ENCODE measurements around the gene SAMD3. TPM values are rescaled to one million over a fixed set of nuclear protein-coding genes. Genes with fewer than 3 reads are reported as not detected.

Gene SAMD3
- total RNA-seq, 1 donor from 2014 or later = not detected

DNA sequence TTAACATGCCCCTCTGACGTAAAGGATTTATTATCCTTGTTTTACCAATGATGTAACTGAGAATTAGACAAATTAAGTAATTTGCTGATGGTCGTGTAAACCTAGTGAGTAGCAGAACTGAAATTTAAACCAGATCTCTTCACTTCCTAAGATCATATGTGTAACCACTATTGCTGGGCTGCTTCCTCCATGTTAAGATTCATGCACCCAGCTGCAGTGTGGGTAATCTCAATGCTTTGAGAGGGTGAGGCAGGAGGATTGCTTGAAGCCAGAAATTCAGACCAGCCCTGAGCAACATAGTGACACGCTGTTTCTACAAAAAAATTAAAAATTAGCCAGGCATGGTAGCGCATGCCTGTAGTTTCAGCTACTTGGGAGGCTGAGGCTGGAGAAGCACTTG lies 106.5 kb downstream of the SAMD3 start:
- DNase-seq (ENCODE audit: low spot score in 2 of 2) = no peak
- TF ChIP-seq, protein P1, sequence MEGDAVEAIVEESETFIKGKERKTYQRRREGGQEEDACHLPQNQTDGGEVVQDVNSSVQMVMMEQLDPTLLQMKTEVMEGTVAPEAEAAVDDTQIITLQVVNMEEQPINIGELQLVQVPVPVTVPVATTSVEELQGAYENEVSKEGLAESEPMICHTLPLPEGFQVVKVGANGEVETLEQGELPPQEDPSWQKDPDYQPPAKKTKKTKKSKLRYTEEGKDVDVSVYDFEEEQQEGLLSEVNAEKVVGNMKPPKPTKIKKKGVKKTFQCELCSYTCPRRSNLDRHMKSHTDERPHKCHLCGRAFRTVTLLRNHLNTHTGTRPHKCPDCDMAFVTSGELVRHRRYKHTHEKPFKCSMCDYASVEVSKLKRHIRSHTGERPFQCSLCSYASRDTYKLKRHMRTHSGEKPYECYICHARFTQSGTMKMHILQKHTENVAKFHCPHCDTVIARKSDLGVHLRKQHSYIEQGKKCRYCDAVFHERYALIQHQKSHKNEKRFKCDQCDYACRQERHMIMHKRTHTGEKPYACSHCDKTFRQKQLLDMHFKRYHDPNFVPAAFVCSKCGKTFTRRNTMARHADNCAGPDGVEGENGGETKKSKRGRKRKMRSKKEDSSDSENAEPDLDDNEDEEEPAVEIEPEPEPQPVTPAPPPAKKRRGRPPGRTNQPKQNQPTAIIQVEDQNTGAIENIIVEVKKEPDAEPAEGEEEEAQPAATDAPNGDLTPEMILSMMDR (IDR thresholded peaks at IDR 0.05) = no peak
- no peak overlapping the region for H3K27ac ChIP-seq

DNA sequence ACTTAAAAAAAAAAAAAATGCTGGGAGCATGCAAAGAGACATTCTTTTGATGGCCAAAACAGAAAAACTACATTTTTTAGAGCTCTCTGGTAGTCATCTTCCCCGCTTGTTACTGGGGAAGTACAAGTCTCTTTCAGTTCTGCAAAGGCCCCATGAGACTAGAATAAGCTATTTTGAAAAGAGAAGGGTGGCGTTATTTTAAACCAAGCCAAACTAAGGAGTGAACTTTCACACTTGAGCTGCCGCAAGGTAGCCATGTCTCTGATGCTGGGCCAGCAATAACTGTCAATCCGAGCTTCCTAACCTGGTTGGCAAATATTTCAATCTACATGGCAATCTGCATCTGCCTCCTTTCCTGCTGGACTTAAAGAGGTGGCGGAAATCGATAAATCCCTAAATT lies 107.7 kb downstream of the SAMD3 start:
- TF ChIP-seq, protein P1 (IDR thresholded peaks at IDR 0.05) = no peak
- DNase-seq (ENCODE audit: low spot score in 2 of 2) = no peak
- Histone ChIP-seq H3K27ac (no peak overlapping the region), H3K4me3 (no peak overlapping the region), H3K9me3 (no peaks in the 10 kb centered on the region), H3K27me3 (no peaks in the 10 kb centered on the region), H3K36me3 (no peaks in the 10 kb centered on the region), H3K4me1 (no peaks in the 10 kb centered on the region)
- intact Hi-C loops (cut with DNase I) = no loop called here

More for the DNA sequence above, 106.5 kb downstream of the SAMD3 start:
- no peaks in the 10 kb centered on the region for H3K9me3 ChIP-seq
- no peaks in the 10 kb centered on the region for H3K4me1 ChIP-seq
- no peak overlapping the region for H3K4me3 ChIP-seq
- H3K27me3 ChIP-seq = no peaks in the 10 kb centered on the region
- peaks cover 0 to 4% of the 10 kb centered on the region in 2 donors for H3K36me3 ChIP-seq
- intact Hi-C loops (cut with DNase I) = no loop called here

DNA sequence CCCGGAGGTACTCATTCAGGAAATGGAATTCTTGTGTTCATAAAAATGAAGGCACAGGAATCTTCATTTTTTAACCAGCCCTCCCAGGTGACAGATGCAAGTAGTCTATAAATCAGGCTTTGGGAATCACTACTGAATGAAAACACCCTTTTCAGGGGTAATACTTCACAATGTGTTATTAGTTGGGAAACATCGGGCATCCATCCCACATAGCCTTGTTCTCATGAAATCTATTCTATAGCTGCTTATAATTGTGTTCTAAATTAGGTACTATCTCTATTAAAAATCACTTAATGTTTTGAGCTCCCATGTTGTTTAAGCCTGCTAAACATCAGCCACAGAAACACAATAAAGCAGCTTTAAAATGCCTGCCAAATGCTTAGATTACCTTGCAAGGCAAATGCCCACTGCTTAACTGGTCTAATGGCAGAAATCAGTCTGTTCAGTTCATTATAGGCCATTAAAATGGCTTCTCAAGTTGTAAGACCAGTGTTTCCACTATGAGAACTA lies 109.5 kb downstream of the SAMD3 start:
- no peaks in the 10 kb centered on the region for H3K4me1 ChIP-seq
- intact Hi-C loops (cut with DNase I) = no loop called here
- TF ChIP-seq, protein P1 (IDR thresholded peaks at IDR 0.05) = no peak
- H3K4me3 ChIP-seq = no peak overlapping the region
- DNase-seq (ENCODE audit: low spot score in 2 of 2) = no peak
- no peaks in the 10 kb centered on the region for H3K9me3 ChIP-seq
- no peaks in the 10 kb centered on the region for H3K36me3 ChIP-seq
- no peak overlapping the region for H3K27ac ChIP-seq
- H3K27me3 ChIP-seq = no peaks in the 10 kb centered on the region

DNA sequence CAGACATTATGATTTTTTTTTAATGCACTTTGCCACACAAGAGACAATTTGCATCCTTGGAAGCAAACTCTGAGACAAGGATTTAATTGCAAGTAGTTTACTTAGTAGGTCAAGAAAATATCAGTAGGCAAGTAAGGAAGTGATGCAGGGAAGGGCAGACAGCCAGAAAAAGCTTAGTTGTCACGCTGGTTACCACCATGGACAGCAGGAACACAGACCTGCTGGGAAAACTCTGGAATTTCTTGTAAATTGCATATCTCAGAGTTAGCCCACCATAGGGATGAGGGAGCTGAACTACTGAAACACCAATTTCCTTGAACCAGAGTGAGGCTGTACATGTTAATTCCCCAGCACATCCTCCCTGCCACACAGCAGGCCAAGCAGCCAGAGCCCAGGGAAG lies 111.7 kb downstream of the SAMD3 start:
- DNase-seq (ENCODE audit: low spot score in 2 of 2) = no peak
- H3K9me3 ChIP-seq = no peaks in the 10 kb centered on the region
- H3K27ac ChIP-seq = no peak overlapping the region
- H3K4me1 ChIP-seq = no peaks in the 10 kb centered on the region
- intact Hi-C loops (cut with DNase I) = no loop called here
- TF ChIP-seq, protein P1 (IDR thresholded peaks at IDR 0.05) = no peak
- no peaks in the 10 kb centered on the region for H3K27me3 ChIP-seq
- H3K36me3 ChIP-seq = no peaks in the 10 kb centered on the region
- no peak overlapping the region for H3K4me3 ChIP-seq

DNA sequence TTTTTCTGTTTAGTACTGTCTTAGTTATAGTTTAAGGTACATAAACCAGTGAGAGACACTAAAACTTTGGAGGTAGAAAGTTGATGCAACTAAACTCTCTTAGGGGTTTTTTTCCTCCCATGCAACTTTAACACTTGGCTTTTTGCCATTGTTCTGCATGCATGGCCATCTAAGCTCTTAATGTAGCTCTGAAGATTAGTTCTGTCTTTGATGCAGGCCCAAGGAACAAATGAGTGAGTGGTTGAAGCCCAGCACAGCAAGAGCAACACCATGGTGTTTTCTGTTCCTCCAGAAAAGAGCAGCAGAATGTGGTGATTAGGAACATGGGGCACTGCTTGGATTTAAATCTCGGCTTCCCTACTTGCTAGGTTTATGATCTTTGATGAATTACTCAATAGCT lies 115.0 kb downstream of the SAMD3 start:
- Histone ChIP-seq H3K4me3 (no peak overlapping the region), H3K36me3 (no peaks in the 10 kb centered on the region), H3K27ac (no peak overlapping the region), H3K9me3 (no peaks in the 10 kb centered on the region), H3K27me3 (no peaks in the 10 kb centered on the region), H3K4me1 (no peaks in the 10 kb centered on the region)
- TF ChIP-seq, protein P1 (IDR thresholded peaks at IDR 0.05) = no peak
- no peak for DNase-seq (ENCODE audit: low spot score in 2 of 2)
- intact Hi-C loops (cut with DNase I) = no loop called here
